ENCODE measurements around the gene RAD54L2.
"Not testable (repeated sequence)": the region's sequence is repeated elsewhere in the genome, so short reads cannot be mapped to it uniquely, and the experiment has no call there.

RAD54L2 gene

GRCh38 chr3:51557993-51558392 lies 19.5 kb downstream of the RAD54L2 start:
- no peak for TF ChIP-seq CTCF (IDR thresholded peaks at IDR 0.05)
- Mint-ChIP-seq H3K27ac (no peak overlapping the region), H3K27me3 (ENCODE audit: low read depth, poor library complexity) (no peaks in the 10 kb centered on the region), H3K4me3 (no peak overlapping the region), H3K4me1 (no peaks in the 10 kb centered on the region), H3K36me3 (ENCODE audit: low read depth) (peaks cover 34% of the 10 kb centered on the region), H3K9me3 (no peaks in the 10 kb centered on the region)
- DNase-seq: no peak

GRCh38 chr3:51559411-51559888 lies 20.9 kb downstream of the RAD54L2 start:
- no peak for TF ChIP-seq CTCF (IDR thresholded peaks at IDR 0.05)
- H3K27ac Mint-ChIP-seq: no peak overlapping the region
- no peak for DNase-seq

GRCh38 chr3:51559961-51560360 lies 21.4 kb downstream of the RAD54L2 start:
- H3K4me3 Mint-ChIP-seq: no peak overlapping the region
- H3K27ac Mint-ChIP-seq: no peak overlapping the region
- no peak for DNase-seq
- peaks cover 30% of the 10 kb centered on the region for H3K36me3 Mint-ChIP-seq (ENCODE audit: low read depth)
- no peak for TF ChIP-seq CTCF (IDR thresholded peaks at IDR 0.05)
- H3K9me3 Mint-ChIP-seq: no peaks in the 10 kb centered on the region
- no peaks in the 10 kb centered on the region for H3K4me1 Mint-ChIP-seq
- no peaks in the 10 kb centered on the region for H3K27me3 Mint-ChIP-seq (ENCODE audit: low read depth, poor library complexity)

More at GRCh38 chr3:51559411-51559888, 20.9 kb downstream of the RAD54L2 start:
- H3K36me3 Mint-ChIP-seq (ENCODE audit: low read depth): peaks cover 30% of the 10 kb centered on the region
- H3K4me3 Mint-ChIP-seq: no peak overlapping the region
- H3K9me3 Mint-ChIP-seq: no peaks in the 10 kb centered on the region
- no peaks in the 10 kb centered on the region for H3K27me3 Mint-ChIP-seq (ENCODE audit: low read depth, poor library complexity)
- H3K4me1 Mint-ChIP-seq: no peaks in the 10 kb centered on the region

- Mint-ChIP-seq H3K27ac (peak overlapping the region; percentile 4), H3K36me3 (ENCODE audit: low read depth) (peaks cover 28% of the 10 kb centered on the region)
- not testable (repeated sequence) for H3K4me1 Mint-ChIP-seq; H3K9me3 Mint-ChIP-seq; DNase-seq; H3K4me3 Mint-ChIP-seq; H3K27me3 Mint-ChIP-seq (ENCODE audit: low read depth, poor library complexity)
Measured at GRCh38 chr3:51562403-51562802, 23.9 kb downstream of the RAD54L2 start.

GRCh38 chr3:51568036-51568435 lies 29.5 kb downstream of the RAD54L2 start:
- peaks cover 4% of the 10 kb centered on the region for H3K9me3 Mint-ChIP-seq
- no peaks in the 10 kb centered on the region for H3K27me3 Mint-ChIP-seq (ENCODE audit: low read depth, poor library complexity)
- DNase-seq: no peak

GRCh38 chr3:51568996-51569395 lies 30.5 kb downstream of the RAD54L2 start:
- Mint-ChIP-seq H3K4me3 (no peak overlapping the region), H3K4me1 (peaks cover 7% of the 10 kb centered on the region), H3K27ac (no peak overlapping the region), H3K27me3 (ENCODE audit: low read depth, poor library complexity) (no peaks in the 10 kb centered on the region), H3K9me3 (peaks cover 14% of the 10 kb centered on the region), H3K36me3 (ENCODE audit: low read depth) (peaks cover 41% of the 10 kb centered on the region)
- TF ChIP-seq CTCF (IDR thresholded peaks at IDR 0.05): no peak
- DNase-seq: no peak

More at GRCh38 chr3:51568036-51568435, 29.5 kb downstream of the RAD54L2 start:
- peak overlapping the region; percentile 88 for H3K27ac Mint-ChIP-seq
- TF ChIP-seq CTCF (IDR thresholded peaks at IDR 0.05): no peak
- H3K4me1 Mint-ChIP-seq: peaks cover 7% of the 10 kb centered on the region
- peaks cover 33% of the 10 kb centered on the region for H3K36me3 Mint-ChIP-seq (ENCODE audit: low read depth)
- no peak overlapping the region for H3K4me3 Mint-ChIP-seq
